Spleen (tissue), 11 donors: ENCODE results near the gene DHX34. TPM values are rescaled to one million over a fixed set of nuclear protein-coding genes. Genes with fewer than 3 reads are reported as not detected.
"Not testable (repeated sequence)": the region's sequence is repeated elsewhere in the genome, so short reads cannot be mapped to it uniquely, and the experiment has no call there.

Source experiments
- DNase-seq: peaks from one replicate; pipeline ENCODE4 v3.0.0-alpha.2; 2020
- H3K27ac ChIP-seq, 8 donors: fragments of 200-600 bp; sonication (generic) in 7 of 8; 1 replicate in 4 of 8; 2 replicates in 4 of 8; pipeline versions ENCODE4 v1.5.0 to v1.8.0; 2016 to 2021; ENCODE audit warnings: inconsistent platforms in 4 of 8, mild to moderate bottlenecking in 4 of 8, moderate library complexity in 1 of 8
- H3K27me3 ChIP-seq, 7 donors: fragments of 200-600 bp; sonication (generic) in 6 of 7; replicated peaks in 1 of 7; 1 replicate in 4 of 7; 2 replicates in 3 of 7; pipeline versions ENCODE4 v1.5.0 to v1.8.0; 2016 to 2021; ENCODE audit warnings: inconsistent platforms in 3 of 7, mild to moderate bottlenecking in 1 of 7
- H3K36me3 ChIP-seq, 6 donors: fragments of 200-600 bp; sonication (generic) in 5 of 6; 1 replicate in 4 of 6; 2 replicates in 2 of 6; pipeline versions ENCODE4 v1.5.0 to v1.8.0; 2016 to 2021; ENCODE audit warnings: inconsistent platforms in 2 of 6
- H3K4me1 ChIP-seq, 6 donors: fragments of 200-600 bp; sonication (generic) in 5 of 6; 1 replicate in 3 of 6; 2 replicates in 3 of 6; pipeline versions ENCODE4 v1.5.0 to v1.8.0; 2016 to 2021; ENCODE audit warnings: inconsistent platforms in 3 of 6
- H3K4me3 ChIP-seq, 8 donors: fragments of 200-600 bp; sonication (generic) in 7 of 8; 1 replicate in 4 of 8; 2 replicates in 4 of 8; pipeline versions ENCODE4 v1.5.0 to v1.8.0; 2016 to 2021; ENCODE audit warnings: inconsistent platforms in 4 of 8, mild to moderate bottlenecking in 4 of 8, moderate library complexity in 2 of 8
- H3K9me3 ChIP-seq, 8 donors: fragments of 200-600 bp; sonication (generic) in 7 of 8; 1 replicate in 4 of 8; 2 replicates in 4 of 8; pipeline versions ENCODE4 v1.5.0 to v1.8.0; 2016 to 2021; ENCODE audit warnings: inconsistent platforms in 4 of 8
- CTCF ChIP-seq, 11 experiments: fragments of 200-600 bp in 7 of 11; fragments of 450-650 bp in 4 of 11; sonication (generic) in 4 of 11; IDR thresholded peaks in 8 of 11; conservative IDR thresholded peaks in 3 of 11; 1 replicate in 7 of 11; 2 replicates in 4 of 11; pipeline versions ENCODE4 v1.4.0 to v1.8.0; 2016 to 2021; ENCODE audit warnings: antibody characterized with exemption in 11 of 11, inconsistent platforms in 4 of 11, mild to moderate bottlenecking in 1 of 11
- POLR2A ChIP-seq, 3 donors: fragments of 450-650 bp; IDR thresholded peaks; one replicate each; pipeline ENCODE4 v1.5.1; 2017; ENCODE audit warnings: antibody characterized with exemption in 3 of 3, mild to moderate bottlenecking in 1 of 3
- POLR2AphosphoS5 ChIP-seq, 3 donors: sonication (generic); formaldehyde crosslinking; IDR thresholded peaks; one replicate each; pipeline ENCODE4 v1.5.1; 2017; ENCODE audit warnings: antibody characterized with exemption in 3 of 3
- WGBS, 5 donors: extraction: QIAGEN DNeasy Blood & Tissue Kit in 3 of 5; methylation state at CpG; one replicate each; pipeline versions ENCODE4 v1.1.5 to v1.1.7; 2013 to 2018; 5-methylcytosine and 5-hydroxymethylcytosine counted together
- intact Hi-C: fragments of 100-400 bp; cut with DNase I; formaldehyde crosslinking; loops from one replicate; pipeline ENCODE4 v1.15.0; 2023; ENCODE audit warnings: low total_unique reads
- polyA plus RNA-seq, 3 donors: library from polyadenylated mRNA; stranded (reverse); fragments of 200-250 nt; gene quantifications; one replicate each; pipeline ENCODE4 v1.2.1, GENCODE V29; 2013
- total RNA-seq, 7 donors: library from RNA; depleted of rRNA in 3 of 7; stranded (reverse); fragments of >200 nt in 3 of 7; fragmentation: NEBNext Ultra II Directional in 4 of 7; extraction: Animal tissue kit (Norgen Biotek cat#: 25700) in 4 of 7; gene quantifications; one replicate each; pipeline versions ENCODE4 v1.1.0 to v1.2.1, GENCODE V29; 2016 to 2021
- donor health status: healthy with polysubstance abuse.
- donor health status: DM: no; HTN: no; CAD: no; lungs with moderate emphysema.
- donor health status: DM: no; HTN: no; CAD: no.
- donor health status: Bipolar disorder and iron deficiency.
- donor health status: healthy.
- donor health status: DM: no; HTN: no; CAD: no.
- donor health status: DM: yes; HTN: yes; CAD: no.

The DHX34 gene
- total and polyA plus RNA-seq, 10 donors, result 8.4 to 34.8 (median 22.5) TPM

DNA sequence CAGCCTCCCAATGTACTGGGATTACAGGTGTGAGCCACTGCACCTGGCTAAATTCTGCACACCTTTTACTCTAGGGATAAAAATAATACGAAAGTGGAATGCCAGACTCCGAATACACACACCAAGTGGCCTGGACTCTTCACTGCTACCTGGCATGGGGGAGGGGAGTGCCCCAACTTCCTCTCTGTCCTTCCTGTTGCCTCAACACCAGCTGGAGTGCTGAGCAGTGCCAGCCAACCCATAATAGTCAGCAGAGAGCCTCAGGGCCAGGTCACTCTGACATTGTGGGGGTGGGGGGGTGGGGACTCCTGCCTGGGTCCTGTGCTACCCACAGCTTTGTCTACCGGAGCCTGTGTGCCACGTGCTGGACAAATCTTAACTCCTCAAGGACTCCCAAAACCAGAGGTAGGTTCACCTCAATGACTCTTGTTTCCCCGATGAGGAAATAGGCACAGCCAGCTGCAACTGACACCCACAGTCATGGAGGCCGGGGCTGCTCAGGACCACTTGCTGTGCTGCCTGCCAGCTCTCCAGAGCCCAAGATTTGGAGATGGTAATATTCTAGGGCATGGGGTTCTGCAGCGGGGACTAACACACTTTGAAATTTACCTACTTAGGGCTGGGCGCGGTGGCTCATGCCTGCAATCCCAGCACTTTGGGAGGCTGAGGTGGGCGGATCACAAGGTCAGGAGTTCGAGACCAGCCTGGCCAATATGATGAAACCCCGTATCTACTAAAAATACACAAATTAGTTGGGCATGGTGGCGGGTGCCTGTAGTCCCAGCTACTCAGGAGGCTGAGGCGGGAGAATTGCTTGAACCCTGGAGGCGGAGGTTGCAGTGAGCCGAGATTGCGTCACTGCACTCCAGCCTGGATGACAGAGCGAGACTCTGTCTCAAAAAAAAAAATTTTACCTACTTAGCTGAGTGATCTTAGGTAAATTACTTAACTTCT is 12.1 kb upstream of the DHX34 start:
- H3K27me3 ChIP-seq, result not testable (repeated sequence)
- peak; percentile 92 for DNase-seq
- peak overlapping the region; percentile 42 to 95 (median 86) for H3K27ac ChIP-seq

GRCh38 chr19:47339196-47339880 is 9.8 kb upstream of the DHX34 start:
- TF ChIP-seq POLR2A (IDR thresholded peaks at IDR 0.05) (no peak), CTCF (IDR thresholded peaks at IDR 0.05 in 8 of 11, conservative IDR thresholded peaks at IDR 0.05 in 3 of 11) (no peak), POLR2AphosphoS5 (IDR thresholded peaks at IDR 0.05) (no peak)
- intact Hi-C loops, result no loop called here
- DNase-seq, result no peak
- H3K27ac ChIP-seq, result peak overlapping the region in 2 of 8 donors; percentile 27 to 95
- WGBS, 5 donors, result 81 to 86% (median 83%) methylated on average over 10 of the region's 10 CpGs
- peak overlapping the region in 1 of 8 donors; percentile 68 for H3K4me3 ChIP-seq
- H3K36me3 ChIP-seq, result peaks cover 0 to 40% (median 3%) of the 10 kb centered on the region in 6 donors
- H3K4me1 ChIP-seq, result peaks cover 0 to 43% (median 15%) of the 10 kb centered on the region in 6 donors
- H3K9me3 ChIP-seq, result no peaks in the 10 kb centered on the region
- no peaks in the 10 kb centered on the region for H3K27me3 ChIP-seq

More for the DNA sequence above, 12.1 kb upstream of the DHX34 start:
- H3K4me1 ChIP-seq, result peaks cover 0 to 48% (median 16%) of the 10 kb centered on the region in 6 donors
- H3K4me3 ChIP-seq, result peak overlapping the region in 6 of 8 donors; percentile 23 to 68 (median 36)
- H3K9me3 ChIP-seq, intact Hi-C loops: not testable (repeated sequence)
- H3K36me3 ChIP-seq, result peaks cover 0 to 18% (median 3%) of the 10 kb centered on the region in 6 donors
- peak in 1 of 11 experiments; percentile 24 for TF ChIP-seq CTCF (IDR thresholded peaks at IDR 0.05 in 8 of 11, conservative IDR thresholded peaks at IDR 0.05 in 3 of 11)
- peak; percentile 23 to 89 (median 70) for TF ChIP-seq POLR2AphosphoS5 (IDR thresholded peaks at IDR 0.05)
- 49 to 72% (median 61%) methylated on average over 15 to 18 of the region's 18 CpGs for WGBS, 5 donors

GRCh38 chr19:47340477-47341208 is 8.5 kb upstream of the DHX34 start:
- no peak for TF ChIP-seq CTCF (IDR thresholded peaks at IDR 0.05 in 8 of 11, conservative IDR thresholded peaks at IDR 0.05 in 3 of 11)
- Histone ChIP-seq H3K36me3 (peaks cover 0 to 40% (median 3%) of the 10 kb centered on the region in 6 donors), H3K4me3 (no peak overlapping the region), H3K4me1 (peaks cover 0 to 35% (median 13%) of the 10 kb centered on the region in 6 donors), H3K27ac (no peak overlapping the region), H3K27me3 (no peaks in the 10 kb centered on the region), H3K9me3 (no peaks in the 10 kb centered on the region)
- intact Hi-C loops, result no loop called here
- WGBS, 5 donors, result 91 to 98% (median 94%) methylated on average over 17 to 29 of the region's 29 CpGs
- no peak for DNase-seq
